H1 (cell line): ENCODE results near the gene STIL. TPM values are rescaled to one million over a fixed set of nuclear protein-coding genes. Genes with fewer than 3 reads are reported as not detected.

Experiments
- ASH2L ChIP-seq: fragments of 200-600, 300-600 bp; sonication (generic); IDR thresholded peaks from one replicate; pipeline ENCODE4 v1.7.1; 2017; ENCODE audit warnings: low read length
- ATF2 ChIP-seq: IDR thresholded peaks from 2 replicates; pipeline ENCODE4 v1.6.1; 2012; ENCODE audit warnings: low read length, inconsistent platforms
- BRCA1 ChIP-seq: IDR thresholded peaks from 2 replicates; pipeline ENCODE4 v1.6.1; 2012; ENCODE audit warnings: low read depth, low read length, improper control_type of control experiment
- CBX5 ChIP-seq: fragments of 300-800, 300-1000 bp; sonication (generic); IDR thresholded peaks from 2 replicates; pipeline ENCODE4 v1.7.1; 2016; ENCODE audit warnings: antibody characterized with exemption, low read length, low read depth
- CEBPB ChIP-seq: IDR thresholded peaks from 2 replicates; pipeline ENCODE4 v1.6.1; 2012; ENCODE audit warnings: low read depth, low read length
- CHD2 ChIP-seq: IDR thresholded peaks from 2 replicates; pipeline ENCODE4 v1.6.1; 2012; ENCODE audit warnings: low read length, improper control_type of control experiment
- CREB1 ChIP-seq: IDR thresholded peaks from 2 replicates; pipeline ENCODE4 v1.6.1; 2012; ENCODE audit warnings: inconsistent platforms
- E2F6 ChIP-seq: IDR thresholded peaks from 2 replicates; pipeline ENCODE4 v1.6.1; 2012; ENCODE audit warnings: inconsistent platforms
- HDAC2 ChIP-seq, 2 experiments: fragments of 300-600 bp in 1 of 2; sonication (generic) in 1 of 2; IDR thresholded peaks; 2 replicates each; pipeline ENCODE4 v1.6.1; 2011 to 2012; ENCODE audit warnings: low read depth in 2 of 2, low read length in 2 of 2, mild to moderate bottlenecking in 2 of 2, moderate library complexity in 2 of 2, borderline replicate concordance in 1 of 2, inconsistent platforms in 1 of 2
- HDAC6 ChIP-seq: IDR thresholded peaks from one replicate; pipeline ENCODE4 v1.7.1; 2012; ENCODE audit warnings: low read depth, mild to moderate bottlenecking, inconsistent platforms, low read length, moderate library complexity
- NANOG ChIP-seq: IDR thresholded peaks from 2 replicates; pipeline ENCODE4 v1.6.1; 2011; ENCODE audit warnings: low read length, low read depth, mild to moderate bottlenecking, inconsistent platforms; ENCODE audit not compliant: insufficient read depth, poor library complexity, severe bottlenecking
- PHF8 ChIP-seq: fragments of 200-600 bp; sonication (generic); conservative IDR thresholded peaks from 2 replicates; pipeline ENCODE4 v1.7.1; 2012; ENCODE audit warnings: low read depth, mild to moderate bottlenecking, inconsistent platforms, low read length, moderate library complexity
- POLR2AphosphoS5 ChIP-seq: IDR thresholded peaks from 2 replicates; pipeline ENCODE4 v1.6.1; 2011; ENCODE audit warnings: low read depth, low read length
- RFX5 ChIP-seq: IDR thresholded peaks from 2 replicates; pipeline ENCODE4 v1.6.1; 2011; ENCODE audit warnings: low read depth, low read length, improper control_type of control experiment, borderline replicate concordance
- SIN3A ChIP-seq, 2 experiments: IDR thresholded peaks in 1 of 2; conservative IDR thresholded peaks in 1 of 2; 2 replicates each; pipeline ENCODE4 v1.6.1; 2011 to 2012; ENCODE audit warnings: low read length in 2 of 2, improper control_type of control experiment in 1 of 2, low read depth in 1 of 2, mild to moderate bottlenecking in 1 of 2
- SIRT6 ChIP-seq: IDR thresholded peaks from one replicate; pipeline ENCODE4 v1.7.1; 2012; ENCODE audit warnings: low read length, inconsistent platforms
- SP1 ChIP-seq: IDR thresholded peaks from 2 replicates; pipeline ENCODE4 v1.6.1; 2011; ENCODE audit warnings: low read depth, low read length
- SP2 ChIP-seq: IDR thresholded peaks from 2 replicates; pipeline ENCODE4 v1.6.1; 2012; ENCODE audit warnings: mild to moderate bottlenecking, low read length, inconsistent platforms
- SUZ12 ChIP-seq: fragments of 200-600 bp; sonication (generic); IDR thresholded peaks from 2 replicates; pipeline ENCODE4 v1.6.1; 2012; ENCODE audit warnings: mild to moderate bottlenecking, inconsistent platforms, low read length, moderate library complexity, mixed read lengths
- TAF1 ChIP-seq: IDR thresholded peaks from 2 replicates; pipeline ENCODE4 v1.6.1; 2011; ENCODE audit warnings: mild to moderate bottlenecking, low read depth, low read length
- TAF7 ChIP-seq: optimal IDR thresholded peaks from 2 replicates; pipeline ENCODE3; 2011; ENCODE audit warnings: low read depth, mild to moderate bottlenecking, inconsistent platforms, low read length, moderate library complexity, borderline replicate concordance
- ZNF274 ChIP-seq: IDR thresholded peaks from 2 replicates; pipeline ENCODE4 v1.7.0; 2012; ENCODE audit warnings: low read length, borderline replicate concordance; ENCODE audit errors: extremely low read depth
- polyA plus RNA-seq, 7 experiments: library from polyadenylated mRNA; depleted of rRNA in 3 of 7; stranded (reverse) in 5 of 7; unstranded in 2 of 7; fragments of >200 nt in 5 of 7; fragments of 200-250 nt in 2 of 7; gene quantifications; 1 replicate in 5 of 7; 2 replicates in 1 of 7; 4 replicates in 1 of 7; pipeline versions ENCODE4 v1.2.1 to v1.2.3, GENCODE V29; 2011 to 2013; ENCODE audit warnings: missing spikeins in 2 of 7, mixed read lengths in 2 of 7
- total RNA-seq: library from RNA; stranded (reverse); fragmentation: NEBNext Ultra II Directional; extraction: Animal tissue kit (Norgen Biotek cat#: 25700); gene quantifications from 2 replicates; pipeline ENCODE4 v1.2.1, GENCODE V29; 2021

Gene STIL
- total and polyA plus RNA-seq, 2 of the 8 experiments (the other 6 are each of a cell fraction or from before 2014, with no cell fraction given) = 13.6 to 25.1 TPM

GRCh38 chr1:47313915-47314664 is at the start of gene STIL (continued):
- TF ChIP-seq SP2 (peak; percentile 46), HDAC6 (no peak), PHF8 (peak; percentile 88), SIRT6 (no peak), BRCA1 (no peak), CHD2 (peak; percentile 85), SUZ12 (no peak), HDAC2 (IDR thresholded peaks at IDR 0.05; ENCODE audit: borderline replicate concordance in 1 of 2, low read depth in 2 of 2, low read length in 2 of 2) (no peak), ATF2 (no peak), SP1 (peak; percentile 90), TAF1 (peak; percentile 95), SIN3A (conservative IDR thresholded peaks at IDR 0.05 in 1 of 2, IDR thresholded peaks at IDR 0.05 in 1 of 2; ENCODE audit: low read depth in 1 of 2, low read length in 2 of 2) (peak; percentile 45 to 76; a peak in 2 of 4 replicates), CREB1 (peak; percentile 84), ZNF274 (no peak), CEBPB (no peak), POLR2AphosphoS5 (peak; percentile 82), ASH2L (peak; percentile 27), NANOG (peak; percentile 89), E2F6 (peak; percentile 40; the same call in 1 of the 2 replicates), TAF7 (peak; percentile 83), RFX5 (no peak), CBX5 (no peak)
